GM12878 (cell line): ENCODE measurements around the gene HVCN1. TPM values are rescaled to one million over a fixed set of nuclear protein-coding genes. Genes with fewer than 3 reads are reported as not detected.

ENCODE experiments used
- ATAC-seq: fragments of 200-7000 bp; cut with Tn5 transposase; 3 replicates; pipeline ENCODE4 v1.9.1; 2020; ENCODE audit warnings: mild to moderate bottlenecking, moderate library complexity
- BruUV-seq: library from RNA; stranded (reverse); fragments of 400-500 nt; replicated peaks from 2 replicates; lab custom pipeline; 2021; lab: Mats Ljungman, UMichigan
- CTCF ChIA-PET: fragments of 300-600 bp; sonication (Branson Sonifier 250); formaldehyde crosslinking; extraction: SDS; loops from one replicate; lab custom pipeline; 2021; ENCODE audit warnings: inconsistent platforms; lab: Yijun Ruan, JAX
- POLR2A ChIA-PET: fragments of 350-600 bp; formaldehyde crosslinking; extraction: SDS; loops from one replicate; lab custom pipeline; 2021; ENCODE audit warnings: inconsistent platforms; lab: Charles Lee
- RAD21 ChIA-PET: fragments of 300-600 bp; sonication (Branson Sonifier 250); formaldehyde crosslinking; loops from one replicate; lab custom pipeline; 2023; ENCODE audit warnings: antibody characterized with exemption; ENCODE audit not compliant: unreplicated experiment; lab: Charles Lee
- SMC1A ChIA-PET: fragments of 300-600 bp; sonication (Branson Sonifier 250); formaldehyde crosslinking; loops from one replicate; lab custom pipeline; 2023; ENCODE audit not compliant: unreplicated experiment, uncharacterized antibody; lab: Charles Lee
- DNase-seq: peaks from one replicate; pipeline ENCODE4 v3.0.0-alpha.2; 2011; ENCODE audit warnings: low read depth, low spot score
- FAIRE-seq: peaks from 3 replicates; lab custom pipeline; 2011; peaks lifted over from hg19 to GRCh38; lab: Jason Lieb, UNC
- H2AFZ ChIP-seq: 2 replicates; pipeline ENCODE4 v1.6.0; 2011; ENCODE audit warnings: low read depth, low read length, control low read depth; ENCODE audit not compliant: control insufficient read depth
- H3K27ac ChIP-seq: 2 replicates; pipeline ENCODE4 v1.5.1; 2011; ENCODE audit warnings: control low read depth; ENCODE audit not compliant: control insufficient read depth, insufficient read depth
- H3K27me3 ChIP-seq, 2 experiments: replicated peaks in 1 of 2; 2 replicates each; pipeline versions ENCODE4 v1.6.0 to v1.6.1; 2011; ENCODE audit warnings: low read length in 1 of 2; ENCODE audit not compliant: control insufficient read depth in 2 of 2, insufficient read depth in 2 of 2
- H3K36me3 ChIP-seq, 2 experiments: 2 replicates each; pipeline ENCODE4 v1.5.1; 2011; ENCODE audit warnings: low read length in 1 of 2; ENCODE audit not compliant: control insufficient read depth in 2 of 2, insufficient read depth in 2 of 2
- H3K4me1 ChIP-seq: 2 replicates; pipeline ENCODE4 v1.6.1; 2011; ENCODE audit warnings: mild to moderate bottlenecking, low read length, moderate library complexity, mixed read lengths; ENCODE audit not compliant: control insufficient read depth, insufficient read depth
- H3K4me2 ChIP-seq: 2 replicates; pipeline ENCODE4 v1.6.0; 2011; ENCODE audit warnings: control low read depth; ENCODE audit not compliant: control insufficient read depth, insufficient read depth
- H3K4me3 ChIP-seq: fragments of 200-600 bp; sonication (generic); 2 replicates; pipeline ENCODE4 v1.5.1; 2016
- H3K79me2 ChIP-seq: 2 replicates; pipeline ENCODE4 v1.6.0; 2011; ENCODE audit warnings: low read length; ENCODE audit not compliant: control insufficient read depth, insufficient read depth
- H3K9ac ChIP-seq: 2 replicates; pipeline ENCODE4 v1.8.0; 2011; ENCODE audit warnings: low read length, control low read depth, mixed read lengths; ENCODE audit not compliant: control insufficient read depth, insufficient read depth
- H3K9me3 ChIP-seq: replicated peaks from 3 replicates; pipeline ENCODE4 v1.5.1; 2011; ENCODE audit warnings: mild to moderate bottlenecking, low read length; ENCODE audit not compliant: control insufficient read depth, insufficient read depth
- H4K20me1 ChIP-seq: 2 replicates; pipeline ENCODE4 v1.6.0; 2011; ENCODE audit not compliant: control insufficient read depth, insufficient read depth
- ATF3 ChIP-seq: IDR thresholded peaks from 2 replicates; pipeline ENCODE4 v1.6.1; 2011; ENCODE audit warnings: low read depth, mild to moderate bottlenecking, low read length, moderate library complexity, borderline replicate concordance; ENCODE audit errors: extremely low read depth
- CHD2 ChIP-seq: IDR thresholded peaks from 2 replicates; pipeline ENCODE4 v1.6.1; 2011; ENCODE audit warnings: low read depth, low read length, improper control_type of control experiment, borderline replicate concordance
- KLF5 ChIP-seq: fragments of 450-650 bp; IDR thresholded peaks from 2 replicates; pipeline ENCODE4 v1.6.1; 2014; ENCODE audit warnings: mild to moderate bottlenecking; ENCODE audit not compliant: partially characterized antibody
- NFIC ChIP-seq: IDR thresholded peaks from 2 replicates; pipeline ENCODE4 v1.6.1; 2012; ENCODE audit warnings: low read depth, mild to moderate bottlenecking, inconsistent platforms, low read length, moderate library complexity
- RELA ChIP-seq: fragments of 450-650 bp; IDR thresholded peaks from 2 replicates; pipeline ENCODE4 v1.8.0; 2014; ENCODE audit warnings: borderline replicate concordance; ENCODE audit not compliant: partially characterized antibody
- RUNX3 ChIP-seq: IDR thresholded peaks from 2 replicates; pipeline ENCODE4 v1.6.1; 2012; ENCODE audit warnings: low read length, inconsistent platforms
- SREBF2 ChIP-seq: IDR thresholded peaks from 2 replicates; pipeline ENCODE4 v1.6.1; 2012; ENCODE audit warnings: mild to moderate bottlenecking, low read length
- ZNF384 ChIP-seq: IDR thresholded peaks from 2 replicates; pipeline ENCODE4 v1.6.1; 2012; ENCODE audit warnings: low read depth, mild to moderate bottlenecking, low read length, improper control_type of control experiment, borderline replicate concordance
- WGBS: methylation state at CpG from one replicate; pipeline ENCODE4 v1.1.6; 2016; ENCODE audit warnings: low lambda C conversion rate; ENCODE audit not compliant: insufficient replicate concordance, insufficient coverage; ENCODE audit errors: missing lambda C conversion rate; 5-methylcytosine and 5-hydroxymethylcytosine counted together
- in situ Hi-C: fragments of 300-500 bp; cut with MboI; formaldehyde crosslinking; loops from 9 replicates; pipeline ENCODE4 v1.14.3; 2018; ENCODE audit warnings: mixed read lengths
- intact Hi-C: fragments of 100-400 bp; cut with micrococcal nuclease; formaldehyde crosslinking; loops from one replicate; pipeline ENCODE4 v1.14.2; 2022; ENCODE audit not compliant: unreplicated experiment
- polyA plus RNA-seq, 11 experiments: library from polyadenylated mRNA; depleted of rRNA in 4 of 11; unstranded in 6 of 11; stranded (reverse) in 5 of 11; fragments of >200 nt; fragmentation: Nextera tagmentation in 4 of 11; fragmentation: Illumina TruSeq in 1 of 11; extraction: Ambion mirVana in 4 of 11; extraction: Trizol in 1 of 11; gene quantifications; 1 replicate in 1 of 11; 2 replicates in 10 of 11; pipeline versions ENCODE4 v1.2.1 to v1.2.3, GENCODE V29; 2011 to 2016; ENCODE audit warnings: inconsistent platforms in 2 of 11, missing spikeins in 2 of 11, low read depth in 1 of 11
- total RNA-seq, 4 experiments: library from RNA; depleted of rRNA in 3 of 4; stranded (reverse); fragments of >200 nt in 3 of 4; fragmentation: Illumina TruSeq in 1 of 4; extraction: Trizol in 1 of 4; gene quantifications; 2 replicates each; pipeline versions ENCODE4 v1.2.1 to v1.2.3, GENCODE V29; 2013 to 2021

Gene HVCN1
- total and polyA plus RNA-seq, 10 of the 15 experiments (the other 5 are each of a cell fraction or from before 2014, with no cell fraction given), result 27.8 to 181 (median 103) TPM

GRCh38 chr12:110658878-110659277 lies 30.0 kb downstream of the HVCN1 start:
- no peak for FAIRE-seq
- no peak for ATAC-seq
- ChIA-PET RAD21 (interaction anchor here (1.0 kb wide), 1 partner anchor 40 kb away, joined by 3 read pairs; no protein-coding TSS in a partner anchor), SMC1A (interaction anchor here (1.0 to 1.8 kb wide), 3 partner anchors 9 to 72 kb away, joined by 3 to 4 read pairs (median 4); no protein-coding TSS in a partner anchor), CTCF (interaction anchor here (0.9 kb wide), 1 partner anchor 56 kb away, joined by 3 read pairs; no protein-coding TSS in a partner anchor), POLR2A (interaction anchor here (0.5 to 1.3 kb wide), 4 partner anchors 8 to 32 kb away, joined by 3 to 5 read pairs (median 4); no protein-coding TSS in a partner anchor)
- H3K4me3 ChIP-seq, result no peak overlapping the region
- H3K9me3 ChIP-seq, result no peaks in the 10 kb centered on the region
- no peak overlapping the region for H3K9ac ChIP-seq
- in situ Hi-C loops, result no loop called here
- peaks cover 53% of the 10 kb centered on the region for H3K79me2 ChIP-seq
- intact Hi-C loops, result no loop called here
- H3K27ac ChIP-seq, result peak overlapping the region; percentile 26; the same call in 1 of the 2 replicates
- no peak overlapping the region for H2AFZ ChIP-seq
- WGBS, result 67% methylated on average over 3 of the region's 3 CpGs
- H3K36me3 ChIP-seq, result peaks cover 21 to 45% of the 10 kb centered on the region in 2 experiments
- no peaks in the 10 kb centered on the region for H4K20me1 ChIP-seq
- DNase-seq, result no peak
- 0 out of 2 replicates have a peak overlapping the region, but pooled peaks have one; percentile 3 for H3K4me2 ChIP-seq
- peaks cover 43% of the 10 kb centered on the region for H3K4me1 ChIP-seq
- no peak for TF ChIP-seq ATF3
- no peaks in the 10 kb centered on the region for H3K27me3 ChIP-seq
- BruUV-seq, result no TSS peak

DNA sequence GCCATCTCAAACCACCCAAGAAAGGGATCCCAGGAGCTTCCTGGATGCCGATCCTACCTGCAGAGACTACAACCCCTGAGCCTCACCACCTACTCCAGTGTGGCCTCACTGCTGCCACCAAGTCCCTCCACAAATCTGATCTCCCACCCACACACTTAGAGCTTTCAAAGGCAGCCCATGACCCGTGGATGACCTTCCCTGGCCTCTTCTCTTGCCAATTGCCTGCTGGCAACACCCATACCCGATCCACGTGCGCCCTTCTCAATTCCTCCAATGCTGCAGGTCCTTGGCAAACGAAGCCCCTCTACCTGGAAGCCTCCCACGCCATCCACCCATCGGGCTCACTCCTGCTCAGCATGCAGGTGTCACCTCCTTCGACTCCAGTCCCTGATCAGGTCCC lies 30.7 kb downstream of the HVCN1 start:
- intact Hi-C loops, result no loop called here
- RAD21 ChIA-PET, result interaction anchor here (0.6 to 1.0 kb wide), 2 partner anchors 39 to 115 kb away, joined by 3 read pairs; no protein-coding TSS in a partner anchor
- H3K27me3 ChIP-seq, result no peaks in the 10 kb centered on the region
- H3K36me3 ChIP-seq, result peaks cover 21 to 48% of the 10 kb centered on the region in 2 experiments
- SMC1A ChIA-PET, result interaction anchor here (1.0 to 2.0 kb wide), 6 partner anchors 9 to 73 kb away, joined by 3 to 6 read pairs (median 4); no protein-coding TSS in a partner anchor
- H3K9me3 ChIP-seq, result no peaks in the 10 kb centered on the region
- 0 out of 2 replicates have a peak overlapping the region, but pooled peaks have one; percentile 3 for H3K4me2 ChIP-seq
- no TSS peak for BruUV-seq
- H3K27ac ChIP-seq, result no peak overlapping the region
- H3K4me1 ChIP-seq, result peaks cover 43% of the 10 kb centered on the region
- H2AFZ ChIP-seq, result no peak overlapping the region
- in situ Hi-C loops, result no loop called here
- WGBS, result 74% methylated on average over 8 of the region's 9 CpGs
- CTCF ChIA-PET, result interaction anchor here (0.9 kb wide), 1 partner anchor 56 kb away, joined by 3 read pairs; no protein-coding TSS in a partner anchor
- POLR2A ChIA-PET, result interaction anchor here (0.7 to 1.3 kb wide), 2 partner anchors 9 kb away, joined by 3 to 5 read pairs; no protein-coding TSS in a partner anchor
- DNase-seq, result no peak
- no peaks in the 10 kb centered on the region for H4K20me1 ChIP-seq
- ATAC-seq, result no peak
- H3K9ac ChIP-seq, result no peak overlapping the region
- TF ChIP-seq SREBF2 (no peak), RUNX3 (no peak), ZNF384 (no peak), CHD2 (no peak), KLF5 (no peak), NFIC (no peak), RELA (no peak)
- FAIRE-seq, result no peak
- H3K4me3 ChIP-seq, result no peak overlapping the region
- peaks cover 47% of the 10 kb centered on the region for H3K79me2 ChIP-seq
